Activated CD8-positive, alpha-beta T cell treated with anti-CD3 and anti-CD28 coated beads, Interleukin-2, amount 10 ng/mL, durations not matched to agents 7 days and 5 days (primary cell): ENCODE data around the gene GBA2. TPM values are rescaled to one million over a fixed set of nuclear protein-coding genes. Genes with fewer than 3 reads are reported as not detected.

ENCODE experiments used
- ATAC-seq: fragments of 150-1000 bp; cut with Tn5 transposase; one replicate; pipeline ENCODE4 v1.10.0; 2021; ENCODE audit warnings: moderate library complexity
- CTCF ChIA-PET: fragments of 350-600 bp; sonication (Branson Sonifier 250); formaldehyde crosslinking; loops from one replicate; lab custom pipeline; 2021; ENCODE audit warnings: antibody characterized with exemption; lab: Charles Lee
- POLR2A ChIA-PET: fragments of 350-600 bp; sonication (Branson Sonifier 250); formaldehyde crosslinking; loops from one replicate; lab custom pipeline; 2021; ENCODE audit warnings: antibody characterized with exemption; lab: Charles Lee
- DNase-seq: peaks from one replicate; pipeline ENCODE4 v3.0.0-alpha.2; 2020
- H3K27ac Mint-ChIP-seq: one replicate; pipeline ENCODE4 v1.8.0; 2021; ENCODE audit warnings: mild to moderate bottlenecking, mixed read lengths
- H3K27me3 Mint-ChIP-seq: one replicate; pipeline ENCODE4 v1.8.0; 2021; ENCODE audit warnings: low read depth, mixed read lengths
- H3K36me3 Mint-ChIP-seq: one replicate; pipeline ENCODE4 v1.8.0; 2021; ENCODE audit warnings: low read depth, mixed read lengths
- H3K4me1 Mint-ChIP-seq: one replicate; pipeline ENCODE4 v1.8.0; 2021; ENCODE audit warnings: low read depth, mixed read lengths
- H3K4me3 Mint-ChIP-seq: one replicate; pipeline ENCODE4 v1.8.0; 2021; ENCODE audit warnings: mild to moderate bottlenecking, mixed read lengths
- H3K9me3 Mint-ChIP-seq: one replicate; pipeline ENCODE4 v1.8.0; 2022; ENCODE audit warnings: mixed read lengths; ENCODE audit not compliant: insufficient read depth
- total RNA-seq, 2 experiments: library from RNA; stranded (reverse); gene quantifications; one replicate each; pipeline ENCODE4 v1.2.3, GENCODE V29; 2021

Gene GBA2
- total RNA-seq, 2 experiments from 2014 or later = 52.6 to 56.4 TPM

- CTCF ChIA-PET = interaction anchor here (1.7 to 6.8 kb wide), 2 partner anchors 8 kb away, joined by 4 to 116 read pairs; partner anchors contain the start of genes GBA2 and RGP1
- Mint-ChIP-seq H3K27me3 (no peaks in the 10 kb centered on the region), H3K27ac (no peak overlapping the region), H3K36me3 (peaks cover 65% of the 10 kb centered on the region), H3K4me1 (peaks cover 31% of the 10 kb centered on the region), H3K9me3 (no peaks in the 10 kb centered on the region), H3K4me3 (no peak overlapping the region)
- no peak for DNase-seq
- ATAC-seq = no peak
- POLR2A ChIA-PET = interaction anchor here (0.8 kb wide), 1 partner anchor 9 kb away, joined by 5 read pairs; no protein-coding TSS in a partner anchor
Observed at GRCh38 chr9:35738924-35739323, 10.1 kb downstream of the GBA2 start.

DNA sequence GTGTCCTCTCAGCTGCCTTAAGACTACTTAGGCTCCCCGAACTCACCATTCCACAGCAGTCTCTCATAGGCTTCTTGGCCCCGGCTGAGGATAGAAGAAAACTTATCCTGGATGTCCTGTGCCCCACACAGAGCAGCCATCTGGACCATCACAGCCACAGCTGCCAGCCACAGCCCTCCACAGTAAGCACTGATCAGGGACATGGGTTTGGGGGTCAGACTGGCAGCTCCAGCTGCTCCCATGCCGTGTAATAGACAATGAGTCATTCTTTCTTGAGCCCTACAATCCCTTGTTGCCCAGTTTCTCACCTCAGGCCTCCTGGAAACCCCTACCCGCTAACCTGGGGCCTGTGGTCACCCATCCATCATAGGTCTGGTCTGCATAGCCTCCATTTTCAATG, 10.8 kb downstream of the GBA2 start:
- H3K27ac Mint-ChIP-seq = no peak overlapping the region
- no peaks in the 10 kb centered on the region for H3K27me3 Mint-ChIP-seq
- H3K9me3 Mint-ChIP-seq = no peaks in the 10 kb centered on the region
- ChIA-PET CTCF (interaction anchor here (0.9 to 6.8 kb wide), 4 partner anchors 9 to 33 kb away, joined by 3 to 116 read pairs (median 10); partner anchors contain the start of genes GBA2 and RGP1), POLR2A (interaction anchor here (0.6 to 1.3 kb wide), 4 partner anchors 9 to 646 kb away, joined by 3 to 4 read pairs (median 4); no protein-coding TSS in a partner anchor)
- H3K4me3 Mint-ChIP-seq = no peak overlapping the region
- peaks cover 34% of the 10 kb centered on the region for H3K4me1 Mint-ChIP-seq
- DNase-seq (no peak), ATAC-seq (no peak)
- peaks cover 57% of the 10 kb centered on the region for H3K36me3 Mint-ChIP-seq

- Mint-ChIP-seq H3K27me3 (no peaks in the 10 kb centered on the region), H3K4me1 (peaks cover 28% of the 10 kb centered on the region), H3K4me3 (no peak overlapping the region), H3K9me3 (no peaks in the 10 kb centered on the region), H3K36me3 (peaks cover 51% of the 10 kb centered on the region), H3K27ac (no peak overlapping the region)
- ChIA-PET POLR2A (interaction anchor here (0.6 to 1.3 kb wide), 4 partner anchors 9 to 127 kb away, joined by 3 to 4 read pairs (median 3); no protein-coding TSS in a partner anchor), CTCF (interaction anchor here (0.9 to 6.8 kb wide), 9 partner anchors 9 to 90 kb away, joined by 3 to 116 read pairs (median 6); partner anchors contain the start of genes GBA2, RGP1 and SPAG8)
- no peak for DNase-seq
- ATAC-seq = no peak
Observed at GRCh38 chr9:35737143-35737542, 11.9 kb downstream of the GBA2 start.

GRCh38 chr9:35736201-35736633, 12.8 kb downstream of the GBA2 start:
- POLR2A ChIA-PET = interaction anchor here (0.6 to 1.8 kb wide), 2 partner anchors 13 to 24 kb away, joined by 3 to 14 read pairs; partner anchors contain the start of genes GBA2 and RGP1
- Mint-ChIP-seq H3K4me1 (peaks cover 22% of the 10 kb centered on the region), H3K36me3 (peaks cover 50% of the 10 kb centered on the region), H3K9me3 (no peaks in the 10 kb centered on the region), H3K27ac (peak overlapping the region; percentile 43), H3K4me3 (no peak overlapping the region), H3K27me3 (no peaks in the 10 kb centered on the region)
- ATAC-seq = no peak
- CTCF ChIA-PET = interaction anchor here (0.6 to 6.8 kb wide), 20 partner anchors 11 to 159 kb away, joined by 3 to 116 read pairs (median 5); partner anchors contain the start of genes ARHGEF39, CCDC107, GBA2 and HINT2
- peak; percentile 84 for DNase-seq

DNA sequence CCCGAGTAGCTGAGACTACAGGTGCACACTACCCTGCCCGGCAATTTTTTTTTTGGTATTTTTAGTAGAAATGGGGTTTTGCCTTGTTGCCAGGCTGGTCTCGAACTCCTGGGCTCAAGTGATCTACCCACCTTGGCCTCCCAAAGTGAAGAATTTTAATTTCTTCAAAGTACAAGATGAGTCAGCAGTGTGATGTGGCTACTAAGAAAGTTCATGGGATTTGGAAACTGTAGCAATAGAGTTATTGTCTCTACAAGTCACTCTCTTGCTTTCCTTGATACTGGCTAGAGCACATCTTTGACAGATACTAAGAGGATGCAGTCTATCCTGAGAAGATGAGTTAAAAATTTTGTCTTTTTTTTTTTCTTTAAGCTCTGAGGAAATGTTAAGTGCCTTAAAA, 14.9 kb downstream of the GBA2 start:
- Mint-ChIP-seq H3K36me3 (peaks cover 39% of the 10 kb centered on the region), H3K9me3 (no peaks in the 10 kb centered on the region), H3K27me3 (no peaks in the 10 kb centered on the region), H3K27ac (no peak overlapping the region), H3K4me1 (peaks cover 23% of the 10 kb centered on the region), H3K4me3 (no peak overlapping the region)
- ATAC-seq = no peak
- no peak for DNase-seq
- POLR2A ChIA-PET = interaction anchor here (4.7 kb wide), 1 partner anchor 15 kb away, joined by 37 read pairs; the partner anchor contains the start of genes GBA2 and RGP1
- CTCF ChIA-PET = interaction anchor here (0.7 to 6.8 kb wide), 7 partner anchors 13 to 148 kb away, joined by 3 to 116 read pairs (median 8); partner anchors contain the start of genes GBA2 and RGP1

- Mint-ChIP-seq H3K4me3 (no peak overlapping the region), H3K36me3 (peaks cover 28% of the 10 kb centered on the region), H3K27ac (peak overlapping the region; percentile 89), H3K4me1 (peaks cover 23% of the 10 kb centered on the region), H3K9me3 (no peaks in the 10 kb centered on the region), H3K27me3 (no peaks in the 10 kb centered on the region)
- ChIA-PET CTCF (interaction anchor here (0.9 to 23.9 kb wide), 18 partner anchors 8 to 149 kb away, joined by 3 to 209 read pairs (median 6); partner anchors contain the start of genes CCDC107, GBA2, HINT2 and MSMP), POLR2A (interaction anchor here (0.6 to 4.7 kb wide), 14 partner anchors 12 to 617 kb away, joined by 3 to 37 read pairs (median 4); partner anchors contain the start of genes ARHGEF39, ATOSB, CCDC107 and GBA2)
- ATAC-seq (no peak), DNase-seq (peak; percentile 38)
Observed at GRCh38 chr9:35732800-35733541, 16.1 kb downstream of the GBA2 start.

GRCh38 chr9:35732185-35732799, 16.7 kb downstream of the GBA2 start, which contains the start of the genes CREB3 and TLN1:
Gene CREB3 (plus strand): TSS chr9:35732666. CDS start chr9:35732773, 107 bp downstream.
Gene TLN1 (minus strand): TSS chr9:35732195. CDS start chr9:35725694, 6,501 bp downstream.
- peaks cover 23% of the 10 kb centered on the region for H3K4me1 Mint-ChIP-seq
- ATAC-seq (peak; percentile 93), DNase-seq (peak; percentile 99)
- CTCF ChIA-PET = interaction anchor here (0.9 to 23.9 kb wide), 21 partner anchors 9 to 150 kb away, joined by 3 to 209 read pairs (median 6); partner anchors contain the start of genes CCDC107, GBA2, HINT2 and MSMP
- peak within 1 kb of the TSS; percentile 89 for H3K27ac Mint-ChIP-seq
- H3K36me3 Mint-ChIP-seq = peaks cover 23% of the 10 kb centered on the region
- POLR2A ChIA-PET = interaction anchor here (0.6 to 4.7 kb wide), 18 partner anchors 11 to 616 kb away, joined by 3 to 37 read pairs (median 4); partner anchors contain the start of genes ARHGEF39, ATOSB, CCDC107 and GBA2
- H3K27me3 Mint-ChIP-seq = no peaks in the 10 kb centered on the region
- no peak within 1 kb of the TSS for H3K4me3 Mint-ChIP-seq
- H3K9me3 Mint-ChIP-seq = no peaks in the 10 kb centered on the region

DNA sequence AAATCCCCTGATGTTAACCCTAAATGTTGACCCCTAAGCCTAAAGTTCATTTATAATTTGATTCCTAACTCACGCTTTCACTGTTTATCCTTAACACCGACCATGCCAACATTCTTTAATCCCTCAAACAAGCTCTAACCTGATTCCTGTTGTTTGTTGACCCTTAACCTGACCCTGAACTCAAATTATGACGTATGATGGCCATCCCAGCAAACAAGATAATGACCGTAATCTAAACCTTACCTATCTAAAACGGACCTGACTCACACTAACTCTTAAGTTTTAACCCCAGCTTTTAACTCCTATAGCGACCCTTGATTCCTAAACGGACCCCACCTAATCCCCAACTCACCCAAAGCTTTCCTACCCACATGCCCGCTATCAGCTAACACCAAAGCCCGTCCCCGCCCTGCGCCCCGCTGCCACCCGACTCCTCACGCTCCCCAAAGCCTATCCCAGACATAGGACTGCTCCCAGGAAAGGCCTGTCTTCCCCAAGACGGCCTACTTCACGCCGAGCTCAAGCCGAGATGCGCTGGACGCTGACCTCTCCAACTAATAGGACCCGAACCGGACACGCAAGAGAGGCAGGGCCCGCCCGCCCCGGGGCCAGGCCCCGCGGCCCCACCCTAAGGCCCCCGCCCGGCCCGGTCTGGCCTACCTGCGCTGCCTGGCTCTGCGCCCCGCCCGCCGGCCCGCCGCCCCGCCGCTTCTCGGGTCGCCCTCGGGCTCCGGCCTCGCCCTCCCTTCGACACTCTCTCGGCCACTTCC, 17.4 kb downstream of the GBA2 start:
- peak; percentile 1 for ATAC-seq
- Mint-ChIP-seq H3K27ac (peak overlapping the region; percentile 89), H3K4me1 (peaks cover 23% of the 10 kb centered on the region), H3K27me3 (no peaks in the 10 kb centered on the region), H3K36me3 (peaks cover 27% of the 10 kb centered on the region), H3K4me3 (no peak overlapping the region), H3K9me3 (no peaks in the 10 kb centered on the region)
- CTCF ChIA-PET = interaction anchor here (0.7 to 23.9 kb wide), 23 partner anchors 8 to 178 kb away, joined by 3 to 209 read pairs (median 6); partner anchors contain the start of genes CCDC107, GBA2, HINT2 and MSMP
- peak; percentile 52 for DNase-seq
- POLR2A ChIA-PET = interaction anchor here (0.6 to 4.7 kb wide), 17 partner anchors 11 to 616 kb away, joined by 3 to 37 read pairs (median 4); partner anchors contain the start of genes ATOSB, CCDC107, GBA2 and GNE

DNA sequence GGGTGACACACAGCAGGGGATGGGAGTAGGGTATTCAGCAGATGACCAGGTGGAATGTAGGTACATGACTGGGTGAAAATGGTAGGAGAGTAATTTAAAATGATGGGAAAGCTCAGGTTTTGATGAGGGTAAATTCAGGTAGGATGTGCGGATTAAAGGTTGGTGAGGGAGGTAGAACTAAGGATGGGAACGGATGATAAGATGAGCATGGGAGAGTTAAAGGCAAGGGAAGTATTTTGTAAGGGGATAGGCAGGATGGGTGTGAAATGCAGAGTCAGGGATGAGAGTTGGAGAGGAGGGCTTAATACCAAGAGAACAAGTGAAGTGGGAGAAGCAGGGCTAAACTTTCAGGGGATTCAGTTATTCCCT, 18.6 kb downstream of the GBA2 start:
- ChIA-PET CTCF (interaction anchor here (0.8 to 23.9 kb wide), 15 partner anchors 9 to 679 kb away, joined by 3 to 209 read pairs (median 9); partner anchors contain the start of genes ARHGEF39, CCDC107, GBA2 and HINT2), POLR2A (interaction anchor here (1.5 to 4.7 kb wide), 4 partner anchors 18 to 126 kb away, joined by 3 to 37 read pairs (median 17); partner anchors contain the start of genes GBA2 and RGP1)
- ATAC-seq (no peak), DNase-seq (no peak)
- Mint-ChIP-seq H3K27me3 (no peaks in the 10 kb centered on the region), H3K27ac (no peak overlapping the region), H3K36me3 (peaks cover 20% of the 10 kb centered on the region), H3K4me3 (no peak overlapping the region), H3K4me1 (peaks cover 15% of the 10 kb centered on the region), H3K9me3 (no peaks in the 10 kb centered on the region)
